GM21367 (cell line): ENCODE data around the gene PTPRA.
"Not testable (repeated sequence)": the region's sequence is repeated elsewhere in the genome, so short reads cannot be mapped to it uniquely, and the experiment has no call there.

Experiments
- ATAC-seq: cut with Tn5 transposase; IDR thresholded peaks from one replicate; pipeline ENCODE4 v1.9.1; 2021; ENCODE audit not compliant: unreplicated experiment

PTPRA gene

DNA sequence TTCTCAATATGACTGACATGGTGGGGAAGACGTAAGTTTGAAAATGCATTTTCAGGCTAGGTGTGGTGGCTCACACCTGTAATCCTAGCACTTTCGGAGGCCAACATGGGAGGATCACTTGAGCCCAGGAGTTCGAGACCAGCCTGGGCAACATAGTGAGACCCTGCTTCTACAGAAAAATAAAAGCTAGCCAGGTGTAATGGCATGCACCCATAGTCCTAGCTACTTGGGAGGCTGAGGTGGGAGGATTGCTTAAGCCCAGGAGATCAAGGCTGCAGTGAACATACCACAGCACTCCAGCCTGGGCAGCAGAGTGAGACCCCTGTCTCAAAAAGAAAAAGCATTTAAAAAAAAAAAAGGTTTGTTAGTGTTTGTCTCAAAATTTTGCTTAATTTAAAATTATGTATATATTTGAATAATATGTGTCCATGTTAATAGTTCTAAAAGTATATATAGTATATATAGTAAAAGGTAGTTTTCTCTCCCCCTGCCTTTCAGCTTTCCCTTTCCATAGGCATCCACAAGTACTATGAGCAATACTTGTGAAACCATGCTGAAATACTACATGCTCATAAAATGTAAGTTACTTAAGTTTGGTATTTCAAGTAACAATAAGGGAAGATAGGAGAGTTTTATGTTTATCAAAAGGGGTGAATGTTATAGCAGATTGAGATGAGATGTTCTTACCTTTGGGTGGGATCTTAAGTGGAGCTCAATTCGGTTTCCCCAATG, 15.1 kb downstream of the PTPRA start:
- no peak for ATAC-seq

DNA sequence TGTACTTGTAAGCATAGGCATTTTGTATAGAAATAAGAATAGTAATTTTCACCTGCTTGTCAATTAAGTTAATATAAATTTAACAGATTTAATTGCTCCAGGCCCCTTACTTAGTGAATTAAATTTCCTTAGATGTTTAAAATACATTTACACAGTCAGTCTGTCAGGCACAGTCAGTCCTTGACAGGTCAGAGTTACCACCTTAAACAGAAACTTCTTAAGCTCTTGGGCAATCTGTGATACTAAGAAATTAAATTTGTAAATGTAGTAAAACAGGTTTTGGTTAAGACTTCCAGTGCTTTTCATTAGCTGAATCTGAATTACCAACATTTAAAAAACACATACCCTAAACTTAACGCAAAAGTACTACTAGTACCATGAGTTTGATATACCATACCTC, 15.9 kb downstream of the PTPRA start:
- ATAC-seq, result no peak

DNA sequence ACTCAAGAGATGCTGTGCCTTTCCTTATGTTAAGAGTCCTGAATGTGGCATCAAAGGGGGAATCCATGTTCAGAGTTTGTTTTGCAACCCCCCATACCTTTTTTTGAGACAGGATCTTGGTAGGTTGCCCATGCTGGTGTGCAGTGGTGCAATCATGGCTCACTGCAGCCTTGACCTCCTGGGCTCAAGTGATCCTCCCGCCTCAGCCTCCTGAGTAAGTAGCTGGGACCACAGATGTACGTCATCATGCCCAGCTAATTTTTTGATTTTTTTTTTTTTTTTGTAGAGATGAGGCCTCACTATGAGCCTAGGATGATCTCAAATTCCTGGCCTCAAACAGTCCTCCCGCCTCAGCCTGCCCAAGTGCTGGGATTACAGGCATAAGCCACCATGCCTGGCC, 16.5 kb downstream of the PTPRA start:
- ATAC-seq, result no peak

DNA sequence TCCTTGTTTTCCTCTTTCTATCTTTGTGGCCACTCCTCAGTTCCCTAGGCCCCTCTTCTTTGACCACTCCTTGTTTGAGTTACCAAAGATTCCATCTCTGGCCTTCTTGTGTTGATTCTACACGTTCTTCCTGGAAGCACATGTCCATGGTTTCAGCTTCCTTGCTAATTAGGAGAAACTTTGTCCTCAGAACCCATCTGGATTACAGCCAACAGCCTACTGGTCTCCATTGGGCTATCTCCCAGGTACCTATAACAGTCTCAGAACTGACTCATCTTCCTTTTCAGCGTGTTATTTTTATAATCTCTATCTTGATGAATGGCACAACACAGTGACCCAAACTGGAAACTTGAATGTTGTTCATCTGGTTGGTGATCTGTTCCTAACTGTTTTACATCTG, 17.5 kb downstream of the PTPRA start:
- ATAC-seq, result no peak

DNA sequence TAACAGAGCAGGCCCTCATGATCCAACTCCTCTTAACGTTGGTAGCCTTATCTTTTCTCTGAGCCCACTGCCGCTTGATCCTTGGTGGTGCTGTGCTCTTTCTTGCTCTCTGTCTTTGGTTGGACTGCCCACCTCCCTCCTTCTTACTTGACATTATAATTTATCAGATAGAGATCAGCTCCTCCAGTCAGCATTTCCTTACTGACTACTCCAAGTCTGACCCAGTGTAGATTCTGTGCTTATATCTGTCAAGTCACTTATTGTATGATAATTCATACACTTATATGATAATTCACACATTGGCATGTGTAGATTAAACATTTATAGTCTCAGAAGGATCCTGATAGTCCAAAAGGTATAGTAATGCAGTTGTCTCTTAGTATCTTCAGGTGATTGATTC, 18.1 kb downstream of the PTPRA start:
- no peak for ATAC-seq

DNA sequence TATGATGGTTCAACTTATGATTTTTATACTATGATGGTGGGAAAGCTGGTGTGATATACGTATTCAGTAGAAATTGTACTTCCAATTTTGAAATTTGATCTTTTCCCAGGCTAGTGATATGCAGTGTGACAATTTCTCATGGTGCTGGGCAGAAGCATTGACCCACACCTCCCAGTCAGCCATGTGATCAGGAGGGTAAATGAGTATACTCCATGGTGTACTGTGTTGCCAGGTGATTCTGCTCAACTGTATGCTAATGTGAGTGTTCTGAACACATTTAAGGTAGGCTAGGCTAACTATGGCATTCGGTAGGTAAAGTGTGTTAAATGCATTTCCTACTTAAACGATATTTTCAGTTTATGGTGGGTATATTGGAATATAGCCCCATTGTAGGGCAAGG, 19.1 kb downstream of the PTPRA start:
- no peak for ATAC-seq

DNA sequence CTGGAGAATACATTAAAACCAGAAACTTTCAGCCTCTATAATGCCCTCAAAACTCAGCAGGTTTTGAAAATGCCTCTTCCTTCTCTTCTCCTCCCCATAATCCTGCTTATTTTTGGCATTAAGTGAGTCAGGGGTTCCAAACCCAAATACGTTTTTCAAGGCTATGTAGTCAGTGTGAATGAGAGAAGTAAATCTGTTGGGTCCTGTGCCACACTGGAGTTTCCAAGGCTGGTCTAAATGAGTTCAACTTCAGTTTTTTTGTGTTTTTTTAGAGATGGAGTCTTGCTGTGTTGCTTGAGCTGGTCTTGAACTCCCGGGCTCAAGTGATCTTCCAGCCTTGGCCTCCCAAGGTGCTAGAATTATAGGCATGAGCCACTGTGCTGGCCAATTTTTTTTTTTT, 20.9 kb downstream of the PTPRA start:
- ATAC-seq, result no peak

DNA sequence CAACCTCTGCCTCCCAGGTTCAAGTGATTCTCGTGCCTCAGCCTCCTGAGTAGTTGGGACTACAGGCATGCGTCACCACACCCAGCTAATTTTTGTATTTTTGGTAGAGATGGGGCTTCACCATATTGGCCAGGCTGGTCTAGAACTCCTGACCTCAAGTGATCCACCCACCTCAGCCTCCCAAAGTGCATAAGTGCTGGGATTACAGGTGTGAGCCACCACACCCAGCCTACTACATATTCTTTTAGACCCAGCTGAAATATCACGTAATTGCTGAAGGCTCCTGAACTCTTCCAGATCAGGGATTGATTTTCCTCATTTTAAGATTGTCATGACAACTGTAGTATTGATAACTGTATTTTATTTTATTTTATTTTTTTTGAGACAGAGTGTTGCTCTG, 21.9 kb downstream of the PTPRA start:
- ATAC-seq, result not testable (repeated sequence)

DNA sequence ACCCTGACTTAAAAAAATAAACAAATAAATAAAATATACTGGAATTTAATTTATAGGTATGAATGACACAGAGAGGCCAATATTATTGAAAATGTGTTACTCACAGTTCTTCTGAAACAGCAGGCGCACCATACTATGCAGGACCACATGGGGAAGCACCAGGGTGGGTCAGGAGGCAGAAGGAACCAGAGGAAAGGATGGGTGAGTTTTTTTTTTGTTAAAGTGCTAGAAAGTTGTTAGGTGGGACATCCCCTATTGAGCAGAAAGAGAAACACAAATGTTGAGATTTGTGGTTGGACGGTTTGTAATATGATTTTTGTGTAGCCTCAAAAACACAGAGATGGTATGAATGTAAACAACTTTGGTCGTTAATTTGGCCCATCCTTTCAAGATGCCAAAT, 26.0 kb downstream of the PTPRA start:
- ATAC-seq, result no peak

DNA sequence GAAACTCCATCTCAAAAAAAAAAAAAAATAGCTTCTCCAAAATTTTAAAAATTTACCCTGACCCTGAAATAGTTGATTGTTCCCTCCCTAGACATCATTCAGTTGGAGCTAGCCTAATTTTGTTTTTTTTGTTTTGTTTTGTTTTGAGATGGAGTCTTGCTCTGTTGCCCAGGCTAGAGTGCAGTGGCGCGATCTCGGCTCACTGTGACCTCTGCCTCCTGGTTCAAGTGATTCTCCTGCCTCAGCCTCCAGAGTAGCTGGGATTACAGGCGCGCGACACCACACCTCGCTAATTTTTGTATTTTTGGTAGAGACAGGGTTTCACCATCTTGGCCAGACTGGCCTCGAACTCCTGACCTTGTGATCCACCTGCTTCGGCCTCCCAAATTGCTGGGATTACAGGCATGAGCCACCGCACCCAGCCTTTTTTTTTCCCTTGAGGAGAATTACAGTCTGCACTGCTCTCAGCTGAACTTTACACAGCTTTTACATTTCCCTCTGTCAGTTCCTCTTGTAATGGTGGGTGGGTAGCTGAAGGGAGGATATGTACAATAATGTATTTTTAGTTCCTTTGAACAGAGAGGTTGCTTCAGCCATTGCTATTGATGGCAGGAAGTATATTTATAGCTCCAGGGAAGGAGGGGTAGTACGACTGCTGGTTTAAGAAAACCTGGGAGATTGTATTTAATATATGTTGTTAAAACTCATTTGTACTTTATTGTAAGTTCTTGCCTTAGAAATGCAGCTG, 27.7 kb downstream of the PTPRA start:
- ATAC-seq, result no peak

DNA sequence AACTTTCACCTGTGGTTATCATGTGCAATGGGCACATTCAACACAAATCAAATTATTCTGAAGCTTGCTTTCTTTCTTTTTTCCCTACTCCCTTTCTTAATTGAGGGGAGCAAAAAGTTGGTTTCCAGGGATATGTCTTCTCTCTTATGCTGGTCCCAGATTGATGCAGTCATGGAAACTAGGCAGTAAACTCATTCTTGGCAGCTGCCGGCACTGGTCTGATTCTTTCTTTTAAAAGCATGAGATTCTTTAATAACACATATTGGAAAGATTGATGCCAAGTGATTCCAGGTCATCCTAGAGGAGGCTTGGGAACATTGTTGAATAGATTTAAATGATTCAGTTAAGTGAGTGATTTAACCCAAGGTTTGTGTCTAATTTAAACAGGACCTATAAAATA, 29.0 kb downstream of the PTPRA start:
- ATAC-seq, result no peak

DNA sequence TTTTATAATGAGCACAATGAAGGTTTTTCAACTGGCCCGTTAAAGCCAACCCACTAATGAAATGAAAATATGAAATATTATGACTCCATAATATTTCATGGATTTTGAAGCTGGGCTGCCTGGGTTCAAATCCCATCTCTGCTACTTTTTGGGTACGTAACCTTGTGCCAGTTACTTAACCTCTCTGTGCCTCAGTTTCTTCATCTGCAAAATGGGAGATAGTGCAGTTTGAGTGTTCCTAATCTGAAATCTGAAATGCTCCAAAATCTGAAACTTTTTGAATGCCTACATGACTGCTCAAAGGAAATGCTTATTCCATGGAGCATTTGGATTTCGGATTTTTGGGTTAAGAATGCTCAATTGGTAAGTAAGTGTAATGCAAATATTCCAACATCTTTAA, 29.5 kb downstream of the PTPRA start:
- no peak for ATAC-seq

DNA sequence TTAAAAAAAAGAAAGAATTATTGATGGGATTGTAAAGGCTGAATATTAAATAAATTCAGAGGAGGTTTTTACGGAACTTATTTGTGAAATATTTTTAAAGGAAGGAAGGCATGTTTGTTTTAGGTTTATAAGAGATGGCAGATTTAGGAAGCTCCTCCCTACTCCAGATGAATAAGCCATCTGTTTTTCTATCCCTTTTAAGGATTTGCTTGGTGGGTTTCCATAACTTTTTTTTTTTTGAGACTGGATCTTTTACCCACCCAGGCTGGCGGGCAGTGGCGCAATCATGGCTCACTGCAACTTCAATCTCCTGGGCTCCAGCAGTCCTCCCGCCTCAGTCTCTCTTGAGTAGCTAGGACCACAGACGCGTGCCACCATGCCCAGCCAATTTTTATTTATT, 30.4 kb downstream of the PTPRA start:
- no peak for ATAC-seq

DNA sequence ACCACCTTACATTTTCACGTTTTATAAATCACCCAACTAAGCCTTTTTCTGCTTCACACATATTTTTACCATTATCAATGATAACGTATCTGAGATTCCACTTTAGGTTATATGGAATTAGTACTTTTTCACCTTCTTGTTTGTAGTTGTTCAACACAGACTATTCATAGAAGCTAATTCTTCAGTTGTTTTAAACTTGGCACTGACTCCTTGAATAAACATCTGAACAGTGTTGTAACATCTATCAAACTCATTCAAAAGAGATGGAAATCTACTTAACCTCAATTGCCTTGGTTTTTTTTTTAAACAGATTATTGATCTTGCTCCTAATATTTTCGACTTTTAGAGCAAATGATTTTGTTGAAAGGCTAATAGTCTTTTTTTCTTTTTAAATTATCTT, 34.2 kb downstream of the PTPRA start:
- ATAC-seq, result no peak

DNA sequence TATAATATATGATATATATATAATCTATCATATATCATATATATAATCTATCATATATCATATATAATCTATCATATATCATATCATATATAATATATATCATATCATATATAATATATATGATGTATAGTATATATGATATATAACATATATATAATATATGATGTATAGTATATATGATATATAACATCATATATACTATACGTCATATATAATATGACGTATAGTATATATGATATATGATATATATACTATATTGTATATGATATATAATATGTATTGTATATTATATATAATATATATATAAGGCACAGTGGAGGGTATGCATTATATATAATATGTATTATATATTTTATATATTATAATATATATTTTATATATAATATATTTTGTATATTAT, 36.7 kb downstream of the PTPRA start:
- ATAC-seq, result no peak

DNA sequence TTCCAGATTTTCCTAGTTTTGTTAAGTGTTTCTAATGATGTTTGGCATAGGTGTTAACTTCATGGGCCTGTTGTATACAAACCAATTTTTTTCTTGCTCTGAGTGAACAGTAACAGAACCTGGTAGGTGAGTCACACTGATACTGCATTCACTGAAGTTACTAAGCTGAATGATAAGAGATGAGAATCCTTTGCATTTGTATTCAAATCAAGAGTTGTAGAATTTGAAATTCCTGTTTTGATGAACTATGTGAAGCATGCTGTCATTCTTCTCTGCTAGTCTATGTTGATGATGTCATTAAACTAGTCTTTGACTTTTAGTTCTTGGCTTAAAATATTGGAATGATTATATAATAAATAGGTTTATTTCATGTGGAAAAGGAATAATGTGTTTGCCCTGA, 37.9 kb downstream of the PTPRA start:
- ATAC-seq, result no peak

DNA sequence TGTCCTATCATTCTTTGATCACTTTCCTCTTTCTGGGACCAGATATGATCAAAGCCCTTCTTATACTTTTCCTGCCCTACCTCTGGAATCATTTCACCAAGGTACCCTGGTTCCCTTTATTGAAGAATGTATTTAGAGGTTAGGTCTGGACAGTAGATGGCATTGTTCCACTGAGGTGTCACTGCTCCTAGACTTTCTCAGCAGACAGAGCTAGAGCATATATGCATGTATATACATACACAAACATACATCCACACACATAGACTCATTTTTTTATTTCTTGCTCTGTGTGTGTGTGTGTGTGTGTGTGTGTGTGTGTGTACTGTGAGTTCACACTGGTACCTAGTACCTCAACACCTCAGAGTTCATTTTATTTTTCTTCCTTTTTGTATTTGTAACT, 40.9 kb downstream of the PTPRA start:
- ATAC-seq, result no peak

DNA sequence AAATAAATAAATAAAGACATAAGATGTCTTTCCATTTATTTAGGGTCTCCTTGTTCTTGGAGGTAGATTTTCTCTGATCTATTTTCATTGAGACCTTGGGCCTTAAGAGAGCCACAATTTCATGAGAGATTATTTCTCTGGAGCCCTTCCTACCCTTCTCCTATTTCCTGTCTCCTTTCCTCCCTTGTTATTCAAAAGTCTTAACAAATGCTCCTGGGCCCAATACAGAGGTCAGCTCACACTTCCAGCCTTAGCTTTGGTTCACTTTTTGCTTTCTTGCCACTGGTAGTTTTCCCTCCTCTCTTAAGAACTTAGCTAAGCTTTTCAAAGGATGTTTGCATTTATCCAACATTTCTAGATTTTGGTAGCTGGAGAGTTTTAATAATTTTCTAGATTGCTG, 44.0 kb downstream of the PTPRA start:
- no peak for ATAC-seq

DNA sequence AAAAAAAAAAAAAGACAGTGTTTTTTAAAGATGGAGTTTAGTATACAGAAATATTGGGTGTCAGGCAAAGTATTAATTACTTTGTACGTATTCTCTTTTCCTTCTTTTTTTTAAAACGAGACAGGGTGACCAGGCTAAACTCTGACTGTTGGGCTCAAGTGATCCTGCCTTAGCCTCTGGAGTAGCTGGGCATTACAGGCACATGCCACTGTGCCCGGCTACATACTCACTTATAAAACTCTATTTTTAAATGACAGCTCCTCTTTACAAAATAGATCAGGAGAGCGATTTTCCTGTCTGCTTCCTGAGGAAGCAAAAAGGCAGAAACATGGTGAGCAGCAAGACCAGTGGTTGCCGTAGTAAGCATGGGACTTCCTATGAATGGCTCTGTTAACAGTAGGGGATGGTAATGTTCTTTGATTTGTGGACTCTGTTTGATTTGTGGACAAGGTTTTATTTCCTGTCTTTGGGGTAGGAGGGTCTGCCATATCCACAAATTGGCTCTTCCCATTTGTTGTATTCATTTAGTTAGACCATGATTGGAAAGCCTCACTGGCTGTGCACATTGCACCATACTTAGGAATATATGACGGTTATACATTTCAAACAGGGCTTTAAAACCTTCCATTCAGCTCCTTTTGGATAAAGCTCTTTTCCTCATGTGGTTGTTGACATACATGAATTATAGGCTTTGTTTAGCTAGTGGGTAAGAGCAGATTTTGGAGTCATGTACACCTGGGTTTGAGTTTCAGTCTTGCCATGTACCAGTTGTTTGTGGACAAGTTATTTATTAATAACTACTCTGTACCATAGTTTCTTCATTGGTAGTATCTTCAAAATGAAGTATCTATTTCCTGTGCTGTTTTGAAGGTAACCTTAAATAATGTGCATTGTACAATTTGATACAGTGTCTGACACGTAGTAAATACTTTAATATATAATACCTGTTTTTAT, 45.1 kb downstream of the PTPRA start:
- ATAC-seq, result no peak

DNA sequence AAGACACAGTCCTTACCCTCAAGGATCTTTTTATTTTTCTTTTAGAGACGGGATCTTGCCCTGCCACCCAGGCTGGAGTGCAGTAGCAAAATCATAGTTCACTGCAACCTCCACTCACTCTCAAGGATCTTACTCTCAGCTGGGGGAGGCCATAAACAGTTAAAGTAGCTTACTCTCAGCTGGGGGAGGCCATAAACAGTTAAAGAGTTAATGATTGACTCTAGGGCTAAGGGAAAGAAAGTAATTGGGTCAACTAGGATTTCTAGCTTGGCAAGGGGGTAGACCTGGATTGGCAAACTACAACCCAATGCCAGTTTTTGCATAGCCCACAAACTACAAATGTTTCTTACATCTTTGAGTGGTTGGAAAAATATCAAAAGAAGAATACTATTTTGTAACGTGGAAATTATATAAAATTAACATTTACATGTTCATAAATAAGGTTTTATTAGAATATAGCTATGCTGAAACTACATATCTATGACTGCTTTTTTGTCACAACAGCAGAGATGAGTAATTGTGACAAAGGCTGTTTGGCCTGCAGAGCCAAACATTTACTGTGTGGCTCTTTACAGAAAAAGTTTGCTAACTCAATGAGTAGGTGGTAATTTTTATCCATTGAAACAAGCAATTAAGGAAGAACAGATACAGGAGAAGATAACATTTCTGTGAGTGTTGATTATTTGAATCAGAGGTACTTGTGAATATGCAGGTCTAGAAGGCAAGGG, 46.4 kb downstream of the PTPRA start:
- no peak for ATAC-seq

DNA sequence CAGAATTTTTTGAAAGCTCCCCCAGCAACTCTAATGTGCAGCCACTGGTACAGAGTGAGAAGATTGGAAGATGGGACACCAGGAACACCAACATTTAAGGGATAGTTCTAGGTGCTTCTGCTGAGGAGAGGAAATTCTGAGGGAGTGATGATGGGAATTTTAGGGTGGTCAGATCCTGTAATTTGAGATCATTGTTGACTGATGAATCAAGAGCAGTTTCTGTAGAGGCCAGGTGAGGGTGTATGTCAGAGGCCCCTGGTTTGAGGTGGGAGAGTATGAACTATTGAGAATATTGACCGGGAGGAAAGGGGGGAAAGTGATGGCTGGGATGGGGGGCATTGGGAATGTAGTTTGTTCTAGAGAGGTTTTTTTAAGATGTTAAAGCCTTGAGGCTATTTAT, 47.2 kb downstream of the PTPRA start:
- no peak for ATAC-seq
